K562 (cell line): ENCODE data around the gene SERPINA9. TPM values are rescaled to one million over a fixed set of nuclear protein-coding genes. Genes with fewer than 3 reads are reported as not detected.

Source experiments
- ATAC-seq: fragments of 200-7000 bp; cut with Tn5 transposase; 3 replicates; pipeline ENCODE4 v1.9.1; 2020; ENCODE audit warnings: moderate library complexity
- BruUV-seq: library from RNA; stranded (reverse); fragments of 400-500 nt; replicated peaks from 2 replicates; lab custom pipeline; 2021; lab: Mats Ljungman, UMichigan
- CTCF ChIA-PET: fragments of 300-600 bp; formaldehyde crosslinking; extraction: SDS; loops from one replicate; lab custom pipeline; 2021; ENCODE audit warnings: low intra/inter-chr PET ratio; lab: Yijun Ruan, JAX
- POLR2A ChIA-PET: fragments of 300-600, 350-650 bp; sonication (Branson Sonifier 250); formaldehyde crosslinking; extraction: SDS; loops from one replicate; lab custom pipeline; 2021; ENCODE audit warnings: antibody characterized with exemption, inconsistent platforms; lab: Yijun Ruan, JAX
- DNase-seq, 4 experiments: peaks; one replicate each; pipeline versions ENCODE4 v3.0.0 to v3.0.0-alpha.2; 2011 to 2018; ENCODE audit warnings: low spot score in 3 of 4, mixed read lengths in 3 of 4; ENCODE audit errors: extremely low read depth in 1 of 4
- FAIRE-seq: peaks from 2 replicates; lab custom pipeline; 2011; peaks lifted over from hg19 to GRCh38; lab: Jason Lieb, UNC
- H2AFZ ChIP-seq: 2 replicates; pipeline ENCODE4 v1.6.0; 2011; ENCODE audit warnings: low read depth, low read length, control low read depth, inconsistent platforms
- H3K27ac ChIP-seq: fragments of 200-600 bp; 3 replicates; pipeline ENCODE4 v1.8.0; 2011; ENCODE audit warnings: low read depth, mild to moderate bottlenecking, control low read depth, inconsistent platforms, low read length, moderate library complexity, mixed read lengths; ENCODE audit errors: extremely low read depth
- H3K27me3 ChIP-seq, 2 experiments: fragments of 300-600 bp in 1 of 2; 2 replicates in 1 of 2; 3 replicates in 1 of 2; pipeline versions ENCODE4 v1.6.0 to v1.8.0; 2011; ENCODE audit warnings: inconsistent platforms in 2 of 2, low read length in 2 of 2, mild to moderate bottlenecking in 1 of 2, mixed read lengths in 1 of 2, moderate library complexity in 1 of 2; ENCODE audit not compliant: control insufficient read depth in 2 of 2, insufficient read depth in 2 of 2
- H3K36me3 ChIP-seq: fragments of 300-600 bp; 3 replicates; pipeline ENCODE4 v1.8.0; 2011; ENCODE audit warnings: mild to moderate bottlenecking, low read length, inconsistent platforms; ENCODE audit not compliant: control insufficient read depth, insufficient read depth
- H3K4me1 ChIP-seq, 2 experiments: fragments of 200-600 bp in 1 of 2; replicated peaks in 1 of 2; 2 replicates in 1 of 2; 3 replicates in 1 of 2; pipeline versions ENCODE4 v1.5.1 to v1.8.0; 2011; ENCODE audit warnings: inconsistent platforms in 2 of 2, low read length in 2 of 2, mild to moderate bottlenecking in 1 of 2, mixed read lengths in 1 of 2, moderate library complexity in 1 of 2; ENCODE audit not compliant: control insufficient read depth in 2 of 2, insufficient read depth in 2 of 2
- H3K4me2 ChIP-seq: 2 replicates; pipeline ENCODE4 v1.6.1; 2011; ENCODE audit warnings: low read length, control low read depth, inconsistent platforms, mixed read lengths; ENCODE audit not compliant: insufficient read depth
- H3K4me3 ChIP-seq: fragments of 200-600 bp; sonication (generic), shearing (Covaris generic); 2 replicates; pipeline ENCODE4 v1.5.1; 2016; ENCODE audit warnings: control low read depth, inconsistent platforms
- H3K79me2 ChIP-seq: fragments of 200-600 bp; 3 replicates; pipeline ENCODE4 v1.8.0; 2011; ENCODE audit warnings: low read length, inconsistent platforms; ENCODE audit not compliant: control insufficient read depth, insufficient read depth
- H3K9ac ChIP-seq, 2 experiments: 2 replicates each; pipeline versions ENCODE4 v1.6.0 to v1.6.1; 2011; ENCODE audit warnings: low read depth in 2 of 2, low read length in 2 of 2, control low read depth in 1 of 2, inconsistent platforms in 1 of 2, mild to moderate bottlenecking in 1 of 2, mixed read lengths in 1 of 2; ENCODE audit not compliant: insufficient read depth in 1 of 2
- H3K9me1 ChIP-seq: one replicate; pipeline ENCODE4 v1.6.0; 2011; ENCODE audit warnings: inconsistent platforms, mild to moderate bottlenecking, low read length, moderate library complexity; ENCODE audit not compliant: control insufficient read depth, insufficient read depth
- H3K9me3 ChIP-seq: replicated peaks from 2 replicates; pipeline ENCODE4 v1.5.1; 2011; ENCODE audit warnings: low read depth, low read length, inconsistent platforms; ENCODE audit not compliant: control insufficient read depth, insufficient read depth
- H4K20me1 ChIP-seq: replicated peaks from 2 replicates; pipeline ENCODE4 v1.6.1; 2011; ENCODE audit warnings: low read length, inconsistent platforms, mixed read lengths; ENCODE audit not compliant: control insufficient read depth, insufficient read depth
- ELF2 ChIP-seq: fragments of 250-450 bp; sonication (Bioruptor Pico); IDR thresholded peaks from 2 replicates; pipeline ENCODE4 v1.5.0; 2021; ENCODE audit warnings: mild to moderate bottlenecking
- EWSR1 ChIP-seq: fragments of 450-650 bp; IDR thresholded peaks from 2 replicates; pipeline ENCODE4 v1.6.1; 2018; ENCODE audit warnings: borderline replicate concordance, mild to moderate bottlenecking, low read depth, moderate library complexity; ENCODE audit not compliant: partially characterized antibody
- HOXB6 ChIP-seq: fragments of 250-450 bp; sonication (Bioruptor Pico); IDR thresholded peaks from 2 replicates; pipeline ENCODE4 v1.5.1; 2022; ENCODE audit warnings: mild to moderate bottlenecking, borderline replicate concordance
- KAT2B ChIP-seq: IDR thresholded peaks from one replicate; pipeline ENCODE4 v1.6.1; 2012; ENCODE audit warnings: low read depth, mild to moderate bottlenecking, control low read depth, inconsistent platforms, low read length, moderate library complexity
- NFYB ChIP-seq: IDR thresholded peaks from 2 replicates; pipeline ENCODE4 v1.6.1; 2011; ENCODE audit warnings: mild to moderate bottlenecking, moderate library complexity; ENCODE audit not compliant: insufficient read length; ENCODE audit errors: extremely low read depth
- NRF1 ChIP-seq, 2 experiments: fragments of 450-650 bp; IDR thresholded peaks in 1 of 2; conservative IDR thresholded peaks in 1 of 2; 2 replicates each; pipeline ENCODE4 v1.6.1; 2014; ENCODE audit warnings: mild to moderate bottlenecking in 2 of 2
- PHTF2 ChIP-seq: fragments of 250-450 bp; sonication (Bioruptor Pico); IDR thresholded peaks from 2 replicates; pipeline ENCODE4 v1.5.0; 2021; ENCODE audit warnings: mild to moderate bottlenecking
- RUNX1 ChIP-seq: sonication (generic); IDR thresholded peaks from 2 replicates; pipeline ENCODE4 v1.6.1; 2016; ENCODE audit warnings: antibody characterized with exemption, low read depth
- SLC30A9 ChIP-seq: fragments of 250-450 bp; sonication (Bioruptor Pico); IDR thresholded peaks from 2 replicates; pipeline ENCODE4 v1.8.0; 2022; ENCODE audit warnings: mild to moderate bottlenecking, moderate library complexity
- SP1 ChIP-seq: sonication (generic); formaldehyde crosslinking; IDR thresholded peaks from 2 replicates; pipeline ENCODE4 v1.8.1; 2022; ENCODE audit warnings: mild to moderate bottlenecking, missing genetic modification reagents
- SREBF1 ChIP-seq: fragments of 150-350 bp; IDR thresholded peaks from 2 replicates; pipeline ENCODE4 v1.6.1; 2014; ENCODE audit warnings: antibody characterized with exemption, low read depth, low read length, borderline replicate concordance
- TOE1 ChIP-seq, 2 experiments: fragments of 450-650 bp in 1 of 2; sonication (generic) in 1 of 2; formaldehyde crosslinking in 1 of 2; IDR thresholded peaks; 2 replicates each; pipeline versions ENCODE4 v1.7.1 to v1.8.0; 2016 to 2022; ENCODE audit warnings: borderline replicate concordance in 2 of 2, mild to moderate bottlenecking in 2 of 2, antibody characterized with exemption in 1 of 2, inconsistent platforms in 1 of 2, low read depth in 1 of 2, missing genetic modification reagents in 1 of 2, moderate library complexity in 1 of 2
- ZBED1 ChIP-seq: IDR thresholded peaks from 2 replicates; pipeline ENCODE4 v1.6.1; 2014
- ZC3H11A ChIP-seq: IDR thresholded peaks from 2 replicates; pipeline ENCODE4 v1.6.1; 2012; ENCODE audit warnings: low read depth, low read length, improper control_type of control experiment
- ZNF445 ChIP-seq: fragments of 250-450 bp; sonication (Bioruptor Pico); IDR thresholded peaks from 2 replicates; pipeline ENCODE4 v1.4.0; 2020; ENCODE audit warnings: low read depth, mild to moderate bottlenecking, moderate library complexity
- ZNF449 ChIP-seq: fragments of 250-450 bp; sonication (Bioruptor Pico); IDR thresholded peaks from 2 replicates; pipeline ENCODE4 v1.8.0; 2022; ENCODE audit warnings: moderate library complexity, mild to moderate bottlenecking, inconsistent platforms
- ZNF644 ChIP-seq: fragments of 200-800 bp; sonication (Bioruptor generic); IDR thresholded peaks from 2 replicates; pipeline ENCODE4 v1.6.1; 2016; ENCODE audit warnings: low read depth, missing genetic modification characterization, missing compliant biosample characterization
- WGBS: fragments of 100-300 bp; shearing (Covaris generic); methylation state at CpG from one replicate; pipeline ENCODE4 v1.1.6; 2016; ENCODE audit warnings: low coverage, mixed read lengths; ENCODE audit not compliant: insufficient coverage; ENCODE audit errors: missing lambda C conversion rate; 5-methylcytosine and 5-hydroxymethylcytosine counted together
- in situ Hi-C: fragments of 300-500 bp; cut with MboI; formaldehyde crosslinking; loops from 4 replicates; pipeline ENCODE4 v1.15.0; 2018; ENCODE audit warnings: inconsistent platforms, mixed read lengths
- intact Hi-C: fragments of 100-400 bp; cut with micrococcal nuclease; formaldehyde crosslinking; loops from 2 replicates; pipeline ENCODE4 v1.14.2; 2022
- polyA plus RNA-seq, 8 experiments: library from polyadenylated mRNA; depleted of rRNA in 4 of 8; stranded (reverse) in 5 of 8; unstranded in 3 of 8; fragments of >200 nt; fragmentation: Nextera tagmentation in 2 of 8; fragmentation: Illumina TruSeq in 1 of 8; extraction: Ambion mirVana in 2 of 8; extraction: Trizol in 1 of 8; gene quantifications; 2 replicates each; pipeline versions ENCODE4 v1.2.1 to v1.2.3, GENCODE V29; 2011 to 2014; ENCODE audit warnings: inconsistent platforms in 1 of 8, missing spikeins in 1 of 8
- total RNA-seq, 7 experiments: library from RNA; depleted of rRNA in 6 of 7; stranded (reverse); fragments of >200 nt in 6 of 7; fragmentation: Illumina TruSeq in 2 of 7; extraction: Trizol in 2 of 7; gene quantifications; 2 replicates each; pipeline versions ENCODE4 v1.2.1 to v1.2.3, GENCODE V29; 2011 to 2021; ENCODE audit warnings: low replicate concordance in 1 of 7

The SERPINA9 gene
- total and polyA plus RNA-seq, 9 of the 15 experiments (the other 6 are each of a cell fraction or from before 2014, with no cell fraction given), result not detected

- no peak overlapping the region for H3K9ac ChIP-seq
- H3K4me2 ChIP-seq, result no peak overlapping the region
- H3K9me1 ChIP-seq, result no peaks in the 10 kb centered on the region
- no peaks in the 10 kb centered on the region for H4K20me1 ChIP-seq
- no peak overlapping the region for H3K4me3 ChIP-seq
- no peak overlapping the region for H2AFZ ChIP-seq
- intact Hi-C loops, result no loop called here
- no peak for FAIRE-seq
- H3K36me3 ChIP-seq, result no peaks in the 10 kb centered on the region
- no peaks in the 10 kb centered on the region for H3K4me1 ChIP-seq
- no peaks in the 10 kb centered on the region for H3K79me2 ChIP-seq
- in situ Hi-C loops, result no loop called here
- TF ChIP-seq HOXB6 (CRISPR knock-in tag), result no peak
- no peak for TF ChIP-seq SP1 (CRISPR knock-in tag)
- no peak for TF ChIP-seq ZC3H11A
- TF ChIP-seq KAT2B, result no peak
- no peak for TF ChIP-seq ZBED1
- no peak for TF ChIP-seq RUNX1
- TF ChIP-seq ELF2, result no peak
- no peak for TF ChIP-seq EWSR1
- TF ChIP-seq TOE1 (IDR thresholded peaks at IDR 0.05; ENCODE audit: borderline replicate concordance), result no peak
- no peak for TF ChIP-seq TOE1 (CRISPR knock-in tag; IDR thresholded peaks at IDR 0.05; ENCODE audit: borderline replicate concordance, low read depth)
- no peak for TF ChIP-seq ZNF449 (CRISPR knock-in tag)
- no peak for TF ChIP-seq SLC30A9
- TF ChIP-seq SREBF1, result no peak
- no peak for TF ChIP-seq ZNF445 (CRISPR knock-in tag)
- TF ChIP-seq ZNF644 (tag), result no peak
- no peak for TF ChIP-seq NRF1 (conservative IDR thresholded peaks at IDR 0.05 in 1 of 2, IDR thresholded peaks at IDR 0.05 in 1 of 2)
- TF ChIP-seq PHTF2 (CRISPR knock-in tag), result no peak
- TF ChIP-seq NFYB, result no peak
- POLR2A ChIA-PET, result no interaction called here
- DNase-seq, result no peak
- CTCF ChIA-PET, result no interaction called here
- no peak overlapping the region for H3K27ac ChIP-seq
- H3K9me3 ChIP-seq, result no peaks in the 10 kb centered on the region
- ATAC-seq, result no peak
- no peaks in the 10 kb centered on the region for H3K27me3 ChIP-seq
- WGBS, result no CpG with 5 or more reads among the region's 1 CpG
- BruUV-seq, result no TSS peak
Measured at GRCh38 chr14:94455928-94456327, 20.1 kb downstream of the SERPINA9 start.
